Measurements from ENCODE around the gene ONECUT3.

Gene ONECUT3

GRCh38 chr19:1824252-1824622, 70.9 kb downstream of the ONECUT3 start:
- H3K36me3 ChIP-seq (ENCODE audit: control insufficient read depth, insufficient read depth, low read length), result peaks cover 15% of the 10 kb centered on the region

GRCh38 chr19:1825909-1826556, 72.7 kb downstream of the ONECUT3 start:
- no peaks in the 10 kb centered on the region for H3K27me3 ChIP-seq (ENCODE audit: control insufficient read depth, insufficient read depth, low read length)
- no peak overlapping the region for H3K4me3 ChIP-seq (ENCODE audit: low read length)
- H3K9ac ChIP-seq (ENCODE audit: low read length), result no peak overlapping the region
- peaks cover 10% of the 10 kb centered on the region for H3K36me3 ChIP-seq (ENCODE audit: control insufficient read depth, insufficient read depth, low read length)
- H3K4me1 ChIP-seq (ENCODE audit: control insufficient read depth, insufficient read depth, low read length), result no peaks in the 10 kb centered on the region
- no peak overlapping the region for H3K27ac ChIP-seq (ENCODE audit: low read depth, low read length)

More at GRCh38 chr19:1824252-1824622, 70.9 kb downstream of the ONECUT3 start:
- no peak overlapping the region for H3K27ac ChIP-seq (ENCODE audit: low read depth, low read length)
- no peak overlapping the region for H3K9ac ChIP-seq (ENCODE audit: low read length)
- H3K4me1 ChIP-seq (ENCODE audit: control insufficient read depth, insufficient read depth, low read length), result no peaks in the 10 kb centered on the region
- no peak overlapping the region for H3K4me3 ChIP-seq (ENCODE audit: low read length)
- H3K27me3 ChIP-seq (ENCODE audit: control insufficient read depth, insufficient read depth, low read length), result no peaks in the 10 kb centered on the region

- no peaks in the 10 kb centered on the region for H3K27me3 ChIP-seq (ENCODE audit: control insufficient read depth, insufficient read depth, low read length)
- no peak overlapping the region for H3K9ac ChIP-seq (ENCODE audit: low read length)
- H3K4me1 ChIP-seq (ENCODE audit: control insufficient read depth, insufficient read depth, low read length), result no peaks in the 10 kb centered on the region
- H3K4me3 ChIP-seq (ENCODE audit: low read length), result no peak overlapping the region
- H3K36me3 ChIP-seq (ENCODE audit: control insufficient read depth, insufficient read depth, low read length), result peaks cover 6% of the 10 kb centered on the region
- H3K27ac ChIP-seq (ENCODE audit: low read depth, low read length), result no peak overlapping the region
These were observed 73.5 kb downstream of the ONECUT3 start for GRCh38 chr19:1826557-1827521.

GRCh38 chr19:1827566-1828278, 74.4 kb downstream of the ONECUT3 start:
- Histone ChIP-seq H3K27me3 (ENCODE audit: control insufficient read depth, insufficient read depth, low read length) (no peaks in the 10 kb centered on the region), H3K4me3 (ENCODE audit: low read length) (no peak overlapping the region), H3K36me3 (ENCODE audit: control insufficient read depth, insufficient read depth, low read length) (peaks cover 9% of the 10 kb centered on the region), H3K27ac (ENCODE audit: low read depth, low read length) (no peak overlapping the region), H3K9ac (ENCODE audit: low read length) (no peak overlapping the region), H3K4me1 (ENCODE audit: control insufficient read depth, insufficient read depth, low read length) (no peaks in the 10 kb centered on the region)

GRCh38 chr19:1828279-1829238, 75.3 kb downstream of the ONECUT3 start:
- H3K4me3 ChIP-seq (ENCODE audit: low read length), result no peak overlapping the region
- no peak overlapping the region for H3K9ac ChIP-seq (ENCODE audit: low read length)
- no peak overlapping the region for H3K27ac ChIP-seq (ENCODE audit: low read depth, low read length)
- H3K27me3 ChIP-seq (ENCODE audit: control insufficient read depth, insufficient read depth, low read length), result no peaks in the 10 kb centered on the region
- H3K4me1 ChIP-seq (ENCODE audit: control insufficient read depth, insufficient read depth, low read length), result no peaks in the 10 kb centered on the region
- H3K36me3 ChIP-seq (ENCODE audit: control insufficient read depth, insufficient read depth, low read length), result peaks cover 9% of the 10 kb centered on the region

- H3K27ac ChIP-seq (ENCODE audit: low read depth, low read length), result peak overlapping the region; percentile 30
- H3K27me3 ChIP-seq (ENCODE audit: control insufficient read depth, insufficient read depth, low read length), result no peaks in the 10 kb centered on the region
- no peak overlapping the region for H3K9ac ChIP-seq (ENCODE audit: low read length)
- H3K36me3 ChIP-seq (ENCODE audit: control insufficient read depth, insufficient read depth, low read length), result peaks cover 3% of the 10 kb centered on the region
- H3K4me3 ChIP-seq (ENCODE audit: low read length), result no peak overlapping the region
- H3K4me1 ChIP-seq (ENCODE audit: control insufficient read depth, insufficient read depth, low read length), result no peaks in the 10 kb centered on the region
These were observed 76.7 kb downstream of the ONECUT3 start for GRCh38 chr19:1829958-1830357.

- no peak overlapping the region for H3K27ac ChIP-seq (ENCODE audit: low read depth, low read length)
- H3K27me3 ChIP-seq (ENCODE audit: control insufficient read depth, insufficient read depth, low read length), result no peaks in the 10 kb centered on the region
- H3K9ac ChIP-seq (ENCODE audit: low read length), result no peak overlapping the region
- no peaks in the 10 kb centered on the region for H3K4me1 ChIP-seq (ENCODE audit: control insufficient read depth, insufficient read depth, low read length)
- peaks cover 3% of the 10 kb centered on the region for H3K36me3 ChIP-seq (ENCODE audit: control insufficient read depth, insufficient read depth, low read length)
- no peak overlapping the region for H3K4me3 ChIP-seq (ENCODE audit: low read length)
These were observed 77.3 kb downstream of the ONECUT3 start for GRCh38 chr19:1830568-1830967.
